HG03280 (cell line): ENCODE measurements around the gene CRYBB2.
"Not testable (repeated sequence)": the region's sequence is repeated elsewhere in the genome, so short reads cannot be mapped to it uniquely, and the experiment has no call there.

ENCODE experiments used
- ATAC-seq: cut with Tn5 transposase; IDR thresholded peaks from one replicate; pipeline ENCODE4 v1.9.1; 2021; ENCODE audit warnings: mild to moderate bottlenecking, moderate library complexity; ENCODE audit not compliant: unreplicated experiment

Gene CRYBB2

DNA sequence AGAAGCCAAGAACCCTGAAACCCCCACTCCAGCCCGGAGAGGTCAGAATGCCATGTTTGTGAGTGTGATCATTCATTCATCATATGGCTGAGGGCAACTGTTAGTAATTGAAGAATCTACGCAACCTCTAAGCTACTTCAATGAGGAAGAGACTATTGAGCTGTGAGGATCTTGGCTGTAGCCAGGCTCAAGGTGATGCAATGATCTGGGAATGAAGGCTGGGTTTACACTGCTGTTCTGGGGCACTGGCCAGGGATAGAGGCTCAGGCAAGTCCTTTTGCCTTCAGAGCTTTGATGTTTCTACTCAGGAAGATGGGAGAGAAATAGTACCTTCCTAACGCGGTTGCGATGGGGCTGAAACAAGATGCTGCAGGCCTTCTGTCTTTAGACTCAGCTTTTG is 12.9 kb downstream of the CRYBB2 start:
- ATAC-seq, result no peak

DNA sequence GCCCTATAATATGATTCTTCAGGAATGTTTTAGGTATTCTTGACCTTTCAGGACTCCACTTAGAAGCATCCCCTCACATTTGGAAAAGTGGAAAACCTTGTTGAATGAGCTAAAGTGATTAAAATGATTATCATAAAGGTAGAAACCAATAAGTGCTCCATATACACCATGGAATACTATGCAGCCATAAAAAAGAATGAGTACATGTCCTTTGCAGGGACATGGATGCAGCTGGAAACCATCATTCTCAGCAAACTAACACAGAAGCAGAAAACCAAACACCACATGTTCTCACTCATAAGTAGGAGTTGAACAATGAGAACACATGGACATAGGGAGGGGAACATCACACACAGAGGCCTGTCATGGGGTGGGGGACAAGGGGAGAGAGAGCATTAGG is 14.3 kb downstream of the CRYBB2 start:
- ATAC-seq, result not testable (repeated sequence)

DNA sequence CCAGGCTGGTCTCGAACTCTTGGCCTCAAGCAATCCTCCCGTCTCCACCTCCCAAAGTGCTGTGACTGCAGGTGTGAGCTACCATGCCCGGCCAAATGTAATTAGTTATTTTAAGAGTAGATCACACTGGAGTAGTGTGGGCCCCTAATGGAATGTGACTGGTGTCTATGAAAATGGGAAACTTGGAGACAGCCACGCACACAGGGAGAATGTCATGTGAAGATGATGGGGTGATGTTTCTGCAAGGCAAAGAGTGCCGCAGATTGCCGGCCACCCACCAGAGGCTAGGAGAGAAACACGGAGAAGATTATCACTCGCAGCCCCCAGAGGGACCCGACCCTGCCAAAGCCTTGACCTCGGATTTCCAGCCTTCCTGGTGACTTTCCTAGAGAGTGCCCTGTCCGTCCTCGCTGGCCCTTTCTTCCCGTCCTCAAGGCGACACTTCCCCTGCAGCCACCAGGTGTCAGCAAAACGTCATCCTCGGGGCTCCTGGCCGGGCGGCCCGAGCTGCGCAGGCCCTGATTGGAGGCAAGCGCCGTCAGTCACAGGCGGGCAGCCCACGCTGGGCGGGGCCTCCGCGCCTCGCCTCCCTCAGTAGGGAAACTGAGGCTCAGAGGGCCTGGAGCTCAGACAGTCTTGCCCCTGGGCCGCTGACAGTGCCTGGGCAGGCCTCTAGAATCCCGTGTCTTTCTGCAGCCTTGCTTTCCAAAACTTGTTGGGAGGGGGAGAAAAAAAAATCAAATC is 16.3 kb downstream of the CRYBB2 start:
- ATAC-seq, result peak; percentile 76

DNA sequence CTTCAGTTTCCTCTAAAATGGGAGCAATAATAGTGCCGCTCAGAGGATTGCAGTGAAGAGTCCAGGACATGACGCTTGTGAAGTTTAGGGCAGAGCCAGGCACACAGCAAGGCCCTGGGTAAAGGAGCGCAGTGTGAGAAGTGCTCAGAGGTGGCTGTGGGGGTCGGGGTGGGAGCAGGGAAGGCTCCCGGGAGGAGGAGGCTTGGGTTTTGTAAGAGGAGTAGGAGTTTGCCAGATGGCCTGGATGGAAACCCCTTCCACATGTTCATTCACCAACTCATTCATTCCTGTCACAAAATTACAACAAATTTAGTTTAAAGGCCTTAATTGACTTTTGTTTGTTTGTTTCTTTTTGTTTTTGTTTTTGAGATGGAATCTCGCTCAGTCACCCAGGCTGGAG is 17.0 kb downstream of the CRYBB2 start:
- no peak for ATAC-seq

DNA sequence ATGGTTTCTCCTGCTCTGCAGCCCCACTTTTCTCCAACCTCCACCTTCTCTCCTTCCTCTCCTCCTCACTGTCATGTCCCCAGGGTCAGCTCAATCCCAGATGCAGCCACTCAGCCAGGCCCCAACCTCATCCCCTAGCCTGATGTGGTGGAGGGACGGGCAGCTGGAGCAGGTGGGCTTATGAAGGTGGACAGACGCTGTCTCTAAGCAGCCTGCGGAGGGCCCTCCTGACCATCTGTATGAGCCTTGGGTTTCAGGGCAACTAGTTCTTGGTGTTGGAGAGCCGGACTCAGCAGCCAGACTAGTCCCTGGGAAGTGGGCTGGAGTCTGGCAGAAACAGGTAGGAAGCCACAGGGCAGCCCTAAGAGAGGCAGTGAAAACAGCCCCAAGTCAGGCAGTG is 18.1 kb downstream of the CRYBB2 start:
- ATAC-seq, result no peak

DNA sequence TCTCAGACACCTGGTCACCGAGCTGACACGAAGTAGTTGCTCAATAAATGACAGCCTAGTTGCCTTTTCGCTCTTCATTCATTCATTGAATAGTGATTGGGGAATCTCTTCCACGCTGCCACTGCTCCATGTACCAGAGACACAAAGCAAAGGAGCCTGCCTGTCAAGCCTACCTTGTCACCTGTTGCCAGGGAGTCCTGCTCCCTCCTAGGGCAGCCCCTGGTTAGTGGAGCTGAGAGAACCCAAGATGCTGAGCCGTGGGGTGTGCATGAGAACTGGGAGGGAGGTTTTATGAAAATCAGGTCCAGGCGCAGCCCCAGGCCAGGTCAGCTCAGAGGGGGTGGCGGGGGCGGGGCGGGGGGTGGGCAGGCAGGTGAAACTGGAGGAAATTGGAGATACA is 18.6 kb downstream of the CRYBB2 start:
- not testable (repeated sequence) for ATAC-seq

DNA sequence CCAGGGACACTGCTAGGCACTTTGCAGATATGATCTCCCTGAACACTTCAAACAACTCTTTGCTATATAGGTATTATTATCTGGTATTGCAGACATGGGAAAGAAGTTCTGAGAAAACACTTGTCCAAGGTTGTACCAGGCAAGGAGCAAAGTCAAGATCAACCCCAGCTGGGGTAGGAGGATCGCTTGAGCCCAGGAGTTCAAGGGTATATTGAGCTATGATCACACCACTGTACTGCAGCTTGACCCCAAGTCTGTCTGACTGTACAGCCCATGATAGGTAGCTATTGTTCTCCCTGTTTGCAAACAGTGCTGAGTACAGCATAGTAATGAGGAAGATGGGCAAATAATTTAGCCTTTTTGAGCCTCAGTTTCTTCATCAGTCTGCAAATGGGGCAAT is 35.7 kb downstream of the CRYBB2 start:
- ATAC-seq, result not testable (repeated sequence)

DNA sequence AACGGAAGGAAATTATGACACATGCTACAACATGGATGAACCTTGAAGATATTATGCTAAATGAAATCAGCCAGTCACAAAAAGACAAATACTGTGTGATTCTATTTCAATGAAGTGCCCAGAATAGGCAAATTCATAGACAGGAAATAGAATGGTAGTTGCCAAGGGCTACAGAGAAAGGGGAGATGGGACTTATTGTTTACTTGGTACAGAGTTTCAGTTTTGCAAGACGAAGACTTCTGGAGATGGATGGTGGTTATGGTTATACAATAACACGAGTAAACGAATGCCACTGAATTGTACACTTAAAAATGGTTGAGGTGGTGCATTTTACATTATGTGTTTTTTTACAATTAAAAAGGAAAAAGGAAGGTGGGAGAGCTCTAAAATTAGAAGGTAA is 48.1 kb downstream of the CRYBB2 start:
- not testable (repeated sequence) for ATAC-seq

DNA sequence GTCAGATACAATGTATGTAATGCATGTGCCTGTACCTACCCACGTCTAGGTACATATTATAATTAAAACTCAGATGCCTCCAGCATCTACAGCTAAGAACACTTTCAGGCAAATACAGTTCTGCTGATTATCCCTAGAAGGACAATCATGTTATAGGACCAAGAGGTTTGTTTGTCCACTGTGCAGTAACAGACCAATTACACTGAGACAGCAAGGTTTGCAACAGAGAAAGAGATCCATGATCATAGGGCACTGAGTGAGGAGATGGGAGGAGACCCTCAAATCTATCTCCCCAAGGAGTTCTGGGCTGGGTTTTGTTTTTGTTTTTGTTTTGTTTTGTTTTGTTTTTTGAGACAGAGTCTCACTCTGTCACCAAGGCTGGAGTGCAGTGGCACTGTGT is 49.5 kb downstream of the CRYBB2 start:
- ATAC-seq, result not testable (repeated sequence)

DNA sequence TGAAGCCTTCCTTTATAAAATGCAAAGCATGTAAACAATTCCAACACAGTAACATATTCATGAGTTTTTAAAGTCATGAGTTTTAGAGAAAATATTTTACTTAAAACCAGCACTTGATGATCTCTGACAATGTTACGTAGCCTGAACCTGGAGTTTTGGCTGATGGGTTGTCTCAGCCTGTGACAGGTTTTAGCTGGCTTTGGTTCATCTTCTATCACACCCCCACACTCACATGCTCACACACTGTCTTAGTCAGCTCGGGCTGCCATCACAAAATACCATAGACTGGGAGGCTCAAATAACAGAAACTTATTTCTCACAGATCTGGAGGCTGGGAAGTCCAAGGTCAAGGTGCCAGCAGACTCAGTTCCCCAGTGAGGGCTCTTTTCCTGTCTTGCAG is 50.6 kb downstream of the CRYBB2 start:
- not testable (repeated sequence) for ATAC-seq

DNA sequence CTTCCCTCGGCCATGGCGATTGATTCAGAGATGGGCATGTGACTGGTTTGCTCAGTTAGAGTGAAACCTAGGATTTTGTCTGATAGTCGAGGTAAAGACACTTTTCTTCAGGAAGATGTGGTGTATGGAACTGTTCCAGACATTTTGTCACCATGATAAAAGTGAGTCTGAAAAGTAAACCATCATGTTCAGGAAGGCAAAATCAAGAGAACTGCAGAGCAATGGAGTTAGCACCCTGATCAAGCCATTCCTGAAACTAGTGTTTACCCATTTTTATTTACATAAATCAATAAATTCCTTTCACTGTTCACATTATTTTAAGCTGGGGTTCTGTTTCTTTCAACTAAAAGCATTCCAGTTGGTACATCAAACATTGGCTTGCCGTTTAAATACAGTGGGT is 53.8 kb downstream of the CRYBB2 start:
- not testable (repeated sequence) for ATAC-seq

DNA sequence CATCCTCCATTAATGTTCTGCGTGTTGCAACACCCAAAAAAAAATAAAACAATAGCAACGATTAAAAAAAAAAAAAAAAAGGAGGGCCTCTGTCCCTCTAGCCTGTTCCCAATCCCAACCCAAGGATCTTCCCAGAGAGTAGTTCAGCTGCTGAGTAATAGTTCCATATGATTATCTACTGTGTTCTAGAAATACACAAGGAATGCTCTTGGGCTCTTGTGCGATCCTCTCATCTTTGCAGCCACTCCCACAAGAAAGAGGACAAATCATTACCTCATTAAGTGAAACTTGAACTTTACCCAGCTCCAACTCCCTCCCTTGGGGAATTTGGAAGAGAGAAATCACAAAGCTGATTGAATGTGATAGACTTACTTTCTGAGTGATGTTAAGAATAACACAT is 54.5 kb downstream of the CRYBB2 start:
- ATAC-seq, result not testable (repeated sequence)

DNA sequence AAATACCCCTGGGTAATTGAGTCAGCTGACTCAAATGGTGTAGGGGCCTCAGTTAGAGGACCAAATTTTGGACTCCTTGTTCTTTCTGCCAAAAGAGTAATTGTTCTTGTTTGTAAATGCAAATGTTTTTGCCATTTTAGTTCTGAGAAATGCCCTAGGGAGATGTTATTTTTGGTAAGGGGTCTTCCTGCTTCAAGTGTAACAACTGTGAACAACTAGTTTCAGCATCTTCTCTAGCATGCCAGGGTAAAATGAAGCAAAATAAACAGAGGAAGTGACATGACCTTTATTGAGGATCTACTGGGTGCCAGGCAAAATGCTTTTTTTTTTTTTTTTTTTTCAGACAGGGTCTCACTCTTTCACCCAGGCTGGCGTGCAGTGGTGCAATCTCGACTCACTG is 60.7 kb downstream of the CRYBB2 start:
- not testable (repeated sequence) for ATAC-seq
